EL (cell line): Measurements from ENCODE around the gene HRAS.
"Not testable (repeated sequence)": the region's sequence is repeated elsewhere in the genome, so short reads cannot be mapped to it uniquely, and the experiment has no call there.

Experiments used
- DNase-seq: peaks from one replicate; pipeline ENCODE4 v3.0.0-alpha.2; 2016

The HRAS gene

DNA sequence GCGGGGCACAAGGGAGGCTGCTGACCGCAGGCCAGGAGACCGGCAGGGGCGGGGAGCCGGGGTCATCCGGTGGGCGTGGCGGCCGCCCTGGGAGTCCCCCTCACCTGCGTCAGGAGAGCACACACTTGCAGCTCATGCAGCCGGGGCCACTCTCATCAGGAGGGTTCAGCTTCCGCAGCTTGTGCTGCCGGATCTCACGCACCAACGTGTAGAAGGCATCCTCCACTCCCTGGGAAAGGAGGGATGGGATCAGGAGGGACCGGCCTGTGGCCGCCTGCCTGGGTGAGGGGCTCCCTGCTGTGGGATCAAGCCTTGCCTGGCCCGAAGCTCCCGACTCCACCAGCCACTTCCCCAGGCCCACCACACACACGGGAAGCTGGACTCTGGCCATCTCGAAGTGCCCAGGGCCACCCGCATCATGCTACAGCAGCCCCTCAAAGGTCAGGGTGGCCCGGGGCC lies 2.8 kb downstream of the HRAS start:
- DNase-seq, result no peak

DNA sequence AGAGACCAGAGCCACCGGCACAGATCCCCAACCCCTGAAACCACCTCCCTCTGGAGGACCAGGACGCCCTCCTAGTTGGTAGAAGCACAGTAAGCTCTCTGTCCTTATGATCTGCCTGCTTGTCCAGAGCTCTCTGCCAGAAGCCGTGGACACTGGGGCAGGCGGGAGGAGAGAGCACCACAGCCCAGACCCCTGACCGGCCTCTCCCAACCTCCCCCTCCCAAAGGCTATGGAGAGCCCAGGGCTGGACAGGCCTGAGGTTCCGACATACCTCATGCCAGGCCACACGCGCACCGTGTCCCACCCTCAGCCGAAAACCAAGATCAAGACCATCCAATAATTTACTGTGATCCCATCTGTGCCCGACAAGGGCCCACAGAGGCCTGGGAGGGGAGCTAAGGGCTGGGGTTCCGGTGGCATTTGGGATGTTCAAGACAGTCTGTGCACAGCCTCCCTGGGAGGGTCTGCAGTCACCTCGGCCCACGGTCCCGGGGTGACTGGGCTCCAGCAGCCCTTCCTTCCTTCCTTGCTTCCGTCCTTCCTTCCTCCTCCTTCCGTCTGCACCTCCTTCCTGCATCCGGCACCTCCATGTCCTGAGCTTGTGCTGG lies 3.4 kb downstream of the HRAS start:
- DNase-seq, result no peak

DNA sequence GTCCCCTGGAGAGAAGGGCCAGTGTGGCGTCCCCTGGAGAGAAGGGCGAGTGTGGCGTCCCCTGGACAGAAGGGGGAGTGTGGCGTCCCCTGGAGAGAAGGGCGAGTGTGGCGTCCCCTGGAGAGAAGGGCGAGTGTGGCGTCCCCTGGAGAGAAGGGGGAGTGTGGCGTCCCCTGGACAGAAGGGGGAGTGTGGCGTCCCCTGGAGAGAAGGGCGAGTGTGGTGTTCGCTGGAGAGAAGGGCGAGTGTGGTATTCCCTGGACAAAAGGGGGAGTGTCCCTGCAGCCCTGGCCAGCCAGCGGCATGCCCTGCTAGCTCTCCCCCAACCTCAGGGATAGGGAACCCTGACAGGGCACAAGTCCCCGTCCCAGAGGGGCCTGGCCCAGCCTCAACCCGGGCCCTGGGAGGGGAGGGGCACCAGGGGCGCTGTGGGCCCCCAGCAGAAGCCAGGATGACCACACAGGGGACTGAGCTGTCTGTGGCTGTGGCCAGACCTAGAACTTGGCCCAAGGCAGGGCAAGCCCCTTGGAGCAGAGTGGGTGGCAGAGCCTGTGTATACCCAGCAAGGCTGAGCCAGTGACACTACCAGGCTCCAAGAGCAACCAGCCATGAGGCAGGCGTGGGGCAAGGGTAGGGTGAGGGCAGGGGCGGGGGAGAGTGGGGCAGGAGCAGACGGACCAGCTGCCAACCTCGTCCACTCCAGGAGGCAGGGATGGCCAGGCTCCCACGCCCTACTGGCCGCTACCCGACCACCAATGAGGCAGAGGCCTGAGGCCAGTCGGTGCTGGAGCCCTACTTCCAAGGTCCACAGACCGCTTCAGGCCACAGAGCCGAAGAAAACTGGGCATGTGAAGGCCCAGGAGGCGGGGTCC lies 4.2 kb downstream of the HRAS start:
- no peak for DNase-seq

DNA sequence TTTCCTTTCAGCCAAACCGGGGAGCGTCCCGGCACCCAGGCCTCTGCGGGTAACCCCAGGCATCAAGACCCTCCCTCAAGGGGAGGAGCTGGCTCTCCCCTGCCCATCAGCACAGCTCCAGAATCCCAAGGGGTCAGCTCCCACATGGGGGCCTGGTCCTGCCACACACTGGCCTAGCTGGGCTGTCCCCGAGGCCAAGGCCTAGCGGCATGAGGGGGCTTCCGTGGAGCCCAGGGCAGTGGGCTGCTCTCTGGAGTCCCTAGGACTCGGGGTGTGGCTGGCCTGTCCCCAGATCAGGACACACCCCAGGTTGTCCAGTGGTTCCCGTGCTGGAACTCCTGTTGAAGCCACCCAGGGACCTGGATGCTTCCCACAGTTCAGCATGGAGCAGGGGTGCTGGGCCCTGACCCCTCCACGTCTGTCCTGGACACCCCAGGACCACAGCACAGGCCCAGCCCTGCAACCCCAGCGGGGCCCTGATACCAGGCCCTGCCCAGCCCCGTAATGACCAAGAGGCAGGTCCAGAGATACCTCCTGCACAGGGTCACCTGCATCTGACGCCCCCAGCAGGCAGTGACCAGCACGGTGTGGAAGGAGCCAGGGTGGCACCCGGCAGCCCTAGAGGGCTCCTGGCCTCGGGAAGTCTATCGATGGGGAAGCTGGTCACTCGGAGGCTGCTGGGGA lies 5.5 kb downstream of the HRAS start:
- no peak for DNase-seq

DNA sequence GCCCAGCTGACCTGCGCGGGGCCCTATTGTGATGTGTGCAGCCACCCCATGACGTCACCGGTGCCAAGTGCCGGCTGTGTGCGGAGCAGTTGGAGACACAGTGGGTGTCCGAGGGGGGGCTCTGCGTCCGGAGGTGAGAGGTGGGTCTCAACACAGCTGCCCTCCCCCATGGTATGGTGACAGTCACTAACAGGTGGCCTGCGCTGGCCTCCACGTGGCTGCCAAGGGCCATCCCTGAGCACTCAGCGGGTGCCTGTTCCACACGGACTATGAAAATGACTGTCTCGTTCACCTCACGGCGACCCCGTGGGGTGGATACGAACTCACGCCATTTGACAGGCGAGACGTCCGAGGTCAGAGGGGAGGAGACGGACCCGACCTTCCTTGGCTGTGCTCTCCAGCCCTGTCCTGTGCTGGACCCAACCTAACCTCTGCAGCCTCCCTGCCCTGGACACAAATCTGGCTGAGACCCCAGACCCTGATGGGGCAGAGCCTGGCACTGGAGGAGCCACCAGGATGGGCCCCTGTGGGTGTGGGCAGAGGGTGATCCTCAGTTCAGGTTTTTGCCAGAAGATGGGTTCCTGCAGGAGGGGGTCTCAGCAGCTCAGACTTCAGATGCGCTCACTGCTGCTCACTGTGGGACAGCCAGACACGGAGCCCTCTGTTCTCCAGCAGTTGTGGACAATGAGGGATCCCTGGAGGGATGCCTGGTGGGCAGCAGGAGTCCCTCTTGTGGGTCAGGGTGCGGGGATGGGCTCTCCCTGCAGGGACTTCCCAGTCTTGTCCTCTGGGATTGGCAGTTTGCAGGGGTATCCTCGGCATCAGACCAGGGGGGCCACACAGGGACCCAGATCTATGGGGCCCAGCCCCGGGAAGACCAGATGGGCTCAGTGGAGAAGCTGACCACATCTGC lies 6.3 kb downstream of the HRAS start:
- DNase-seq, result no peak

DNA sequence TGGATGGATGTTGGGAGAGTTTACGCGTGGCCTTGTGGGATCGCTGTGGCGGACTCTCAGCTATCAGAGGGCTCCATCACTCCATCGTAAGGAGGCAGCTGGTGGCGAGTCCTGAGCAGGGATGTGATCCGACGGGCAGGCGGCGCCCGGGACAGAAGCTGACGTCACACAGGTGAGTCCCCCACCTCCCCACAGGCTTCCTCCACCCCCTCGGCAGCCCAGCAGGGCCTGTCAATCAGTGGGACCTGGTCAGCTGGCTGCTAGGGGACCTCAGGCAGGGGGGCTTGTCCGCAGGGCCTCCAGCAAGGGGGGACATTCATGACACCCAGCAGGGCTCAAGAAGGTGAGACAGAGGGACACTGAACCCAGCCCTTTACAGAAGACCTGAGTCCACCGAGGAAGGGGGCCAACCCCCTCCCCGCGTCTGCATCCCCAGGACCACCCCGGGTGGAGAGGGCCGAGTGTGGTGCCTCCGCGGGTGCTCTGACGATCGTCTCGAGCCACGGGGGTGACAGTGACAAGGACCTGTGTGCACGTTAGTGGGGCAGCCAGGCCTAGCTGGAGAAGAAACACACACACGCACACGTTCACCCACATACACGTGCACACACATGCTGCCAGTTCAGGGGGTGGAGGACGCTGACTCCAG lies 7.1 kb downstream of the HRAS start:
- no peak for DNase-seq

DNA sequence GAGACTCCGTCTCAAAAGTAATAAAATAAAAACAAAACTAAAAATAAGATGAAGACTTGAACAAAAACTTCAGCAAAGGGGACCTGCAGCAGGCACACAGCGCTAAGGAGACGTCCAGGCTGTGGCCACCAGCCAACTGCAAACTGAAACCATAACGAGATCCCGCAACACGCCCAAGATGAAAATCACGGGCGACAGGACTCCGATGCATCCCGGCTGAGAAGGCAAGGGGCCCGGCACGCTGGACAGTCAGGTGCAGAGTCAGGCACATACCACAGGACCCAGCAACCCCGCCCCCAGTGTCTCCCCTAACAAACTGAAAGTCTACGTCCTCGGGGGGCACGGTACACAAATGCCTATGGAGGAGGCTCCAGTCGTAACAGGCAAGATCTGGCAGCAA lies 9.2 kb downstream of the HRAS start:
- DNase-seq, result no peak

DNA sequence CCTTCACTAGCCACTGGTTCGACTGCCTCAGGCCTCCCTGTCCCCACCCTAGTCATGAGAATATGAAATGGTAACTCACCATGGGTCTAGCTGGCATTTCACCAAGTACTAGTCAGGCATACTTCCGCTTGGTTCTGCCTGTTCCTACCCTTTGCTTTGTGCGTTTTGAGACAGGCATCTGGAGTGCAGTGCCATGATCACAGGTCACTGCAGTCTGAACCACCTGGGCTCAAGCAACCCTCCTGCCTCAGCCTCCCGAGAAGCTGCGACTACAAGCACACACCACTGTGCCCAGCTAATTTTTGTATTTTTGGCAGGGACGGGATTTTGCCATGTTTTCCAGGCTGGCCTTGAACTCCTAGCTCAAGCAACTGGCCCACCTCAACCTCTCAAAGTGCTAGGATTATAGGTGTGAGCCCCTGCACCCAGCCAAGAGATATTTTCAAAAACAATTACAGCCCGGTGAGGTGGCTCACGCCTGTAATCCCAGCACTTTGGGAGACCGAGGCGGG lies 14.1 kb downstream of the HRAS start:
- DNase-seq, result no peak

DNA sequence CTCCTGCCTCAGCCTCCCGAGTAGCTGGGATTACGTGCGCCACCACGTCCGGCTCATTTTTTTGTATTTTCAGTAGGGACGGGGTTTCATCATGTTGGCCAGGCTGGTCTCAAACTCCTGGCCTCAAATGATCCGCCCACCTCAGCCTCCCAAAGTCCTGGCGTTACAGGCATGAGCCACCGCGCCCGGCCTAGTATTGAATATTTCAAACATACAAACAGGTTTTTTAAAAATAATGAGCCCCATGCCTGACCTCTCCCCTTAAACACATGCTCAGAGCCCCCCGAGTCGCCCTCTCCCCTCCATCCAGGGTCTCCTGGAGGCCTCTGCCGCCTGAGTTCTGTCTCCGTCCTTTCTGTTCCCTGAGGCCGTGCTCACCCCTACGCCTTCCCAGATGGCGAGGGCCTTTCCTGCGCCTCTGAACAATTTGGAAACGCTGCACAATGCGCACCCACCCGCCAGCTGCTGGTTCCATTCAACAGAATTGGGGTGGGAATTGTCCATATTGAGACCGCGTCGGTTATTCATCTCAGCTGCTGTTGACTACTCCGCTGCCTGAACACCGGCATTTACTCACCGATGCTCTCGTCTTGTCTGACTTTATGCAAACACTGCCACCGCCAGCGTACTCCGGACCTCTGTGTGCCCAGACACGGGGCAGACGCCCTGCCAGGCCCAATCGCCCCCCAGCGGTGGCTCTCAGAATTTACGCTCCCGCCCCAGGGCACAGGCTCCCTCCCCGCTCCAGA lies 14.8 kb downstream of the HRAS start:
- DNase-seq, result no peak

DNA sequence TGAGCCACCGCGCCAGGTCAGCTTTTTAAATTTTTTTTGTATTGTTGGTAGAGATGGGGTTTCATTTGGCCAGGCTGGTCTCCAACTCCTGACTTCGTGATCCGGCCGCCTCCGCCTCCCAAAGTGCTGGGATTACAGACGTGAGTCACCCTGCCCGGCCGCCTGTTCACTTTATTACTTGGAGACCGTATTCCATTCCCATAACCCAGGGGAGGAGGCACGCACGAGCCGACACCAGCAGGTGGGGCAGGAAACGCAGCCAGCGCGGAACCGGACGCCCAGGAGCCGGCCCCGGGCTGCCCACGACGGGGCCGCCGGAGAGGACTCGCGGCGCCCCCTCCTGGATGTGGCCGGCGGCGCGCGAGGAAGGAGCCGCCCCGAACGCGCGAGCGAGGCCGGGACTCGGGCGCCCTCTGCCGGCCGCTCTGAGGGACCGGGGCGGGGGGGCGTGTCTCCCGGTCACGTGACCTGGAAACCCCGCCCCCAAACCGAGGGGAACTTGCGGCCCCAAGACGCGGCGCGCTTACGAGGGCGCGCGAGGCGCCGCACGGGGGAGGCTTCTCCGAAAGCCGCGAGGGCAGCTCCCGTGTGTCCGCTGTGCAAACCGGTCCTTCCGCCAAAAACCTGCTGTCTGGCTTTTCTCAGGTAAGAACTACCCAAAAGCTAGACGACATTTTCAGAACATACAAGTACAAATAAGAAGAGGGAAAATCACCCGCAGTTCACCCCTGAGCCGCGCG lies 16.7 kb downstream of the HRAS start:
- DNase-seq, result peak; percentile 98

DNA sequence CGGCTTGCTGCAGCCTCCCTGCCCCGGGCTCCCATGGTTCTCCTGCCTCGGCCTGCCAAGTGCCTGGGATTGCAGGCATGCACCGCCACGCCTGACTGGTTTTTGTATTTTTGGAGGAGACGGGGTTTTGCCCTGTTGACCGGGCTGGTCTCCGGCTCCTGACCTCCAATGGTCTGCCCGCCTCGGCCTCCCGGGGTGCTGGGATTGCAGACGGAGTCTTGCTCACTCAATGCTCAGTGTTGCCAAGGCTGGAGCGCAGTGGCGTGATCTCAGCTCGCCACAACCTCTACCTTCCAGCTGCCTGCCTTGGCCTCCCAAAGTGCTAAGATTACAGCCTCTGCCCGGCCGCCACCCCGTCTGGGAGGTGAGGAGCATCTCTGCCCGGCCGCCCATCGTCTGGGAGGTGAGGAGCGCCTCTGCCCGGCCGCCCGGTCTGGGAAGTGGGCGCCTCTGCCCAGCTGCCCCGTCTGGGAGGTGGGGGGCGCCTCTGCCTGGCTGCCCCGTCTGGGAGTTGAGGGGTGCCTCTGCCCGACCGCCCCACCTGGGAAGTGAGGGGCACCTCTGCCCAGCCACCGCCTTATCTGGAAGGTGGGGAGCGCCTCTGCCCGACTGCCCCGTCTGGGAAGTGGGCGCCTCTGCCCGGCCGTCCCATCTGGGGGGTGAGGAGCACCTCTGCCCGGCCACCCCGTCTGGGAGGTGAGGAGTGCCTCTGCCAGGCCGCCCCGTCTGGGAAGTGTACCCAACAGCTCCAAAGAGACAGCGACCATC lies 18.3 kb downstream of the HRAS start:
- DNase-seq, result not testable (repeated sequence)

DNA sequence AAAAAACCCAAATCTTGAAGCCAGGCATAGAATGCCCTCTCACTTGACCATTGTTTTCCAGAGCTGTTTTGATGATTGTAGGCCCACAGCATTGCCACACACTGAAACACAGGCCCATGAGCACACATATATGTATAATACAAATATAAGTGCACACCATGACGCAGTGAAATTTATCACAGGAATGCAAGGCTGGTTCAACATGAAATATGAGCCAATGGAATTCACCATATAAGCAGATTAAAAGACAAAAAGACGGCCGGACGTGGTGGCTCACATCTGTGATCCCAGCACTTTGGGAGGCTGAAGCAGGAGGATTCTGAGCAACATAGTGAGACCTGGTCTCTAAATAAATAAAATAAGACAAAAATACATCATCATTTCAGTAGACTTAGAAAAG lies 19.0 kb downstream of the HRAS start:
- DNase-seq, result no peak

DNA sequence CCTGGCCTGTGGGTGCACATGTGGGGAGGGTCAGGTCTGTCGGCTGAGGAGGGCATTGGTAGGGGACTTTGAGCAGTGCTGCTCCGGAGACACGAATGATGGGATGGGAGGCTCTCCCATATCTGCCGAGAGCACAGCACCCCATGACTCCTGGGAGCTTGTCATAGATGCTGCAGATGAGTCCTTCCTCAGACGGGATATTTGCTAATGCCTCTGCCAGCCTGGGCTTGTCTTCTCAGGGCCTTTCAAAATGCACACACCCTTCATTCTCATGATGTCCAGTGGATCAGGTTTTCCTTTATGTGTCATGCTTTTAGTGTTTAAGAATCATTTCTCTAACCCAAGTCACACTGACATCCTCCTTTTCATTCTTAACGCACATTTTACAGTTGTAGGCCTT lies 20.2 kb downstream of the HRAS start:
- DNase-seq, result no peak

DNA sequence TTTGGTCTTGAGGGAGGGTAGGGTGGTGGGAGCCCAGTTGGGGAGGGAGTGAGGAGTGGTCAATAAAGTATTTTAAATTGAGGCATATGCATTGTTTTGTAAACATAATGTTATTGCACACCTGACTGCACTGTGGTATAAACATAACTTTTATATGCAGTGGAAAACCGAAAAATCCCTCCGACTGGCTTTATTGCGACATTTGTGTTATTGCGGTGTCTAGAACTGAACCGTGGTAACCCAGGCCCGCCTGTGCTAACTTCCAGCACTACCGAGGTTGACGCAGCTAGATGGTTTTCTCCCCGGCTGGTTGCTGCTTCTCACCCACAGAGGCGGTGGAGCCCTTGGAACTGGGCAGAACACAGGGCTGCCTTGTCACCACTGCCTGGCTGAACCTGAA lies 20.8 kb downstream of the HRAS start:
- DNase-seq, result no peak

DNA sequence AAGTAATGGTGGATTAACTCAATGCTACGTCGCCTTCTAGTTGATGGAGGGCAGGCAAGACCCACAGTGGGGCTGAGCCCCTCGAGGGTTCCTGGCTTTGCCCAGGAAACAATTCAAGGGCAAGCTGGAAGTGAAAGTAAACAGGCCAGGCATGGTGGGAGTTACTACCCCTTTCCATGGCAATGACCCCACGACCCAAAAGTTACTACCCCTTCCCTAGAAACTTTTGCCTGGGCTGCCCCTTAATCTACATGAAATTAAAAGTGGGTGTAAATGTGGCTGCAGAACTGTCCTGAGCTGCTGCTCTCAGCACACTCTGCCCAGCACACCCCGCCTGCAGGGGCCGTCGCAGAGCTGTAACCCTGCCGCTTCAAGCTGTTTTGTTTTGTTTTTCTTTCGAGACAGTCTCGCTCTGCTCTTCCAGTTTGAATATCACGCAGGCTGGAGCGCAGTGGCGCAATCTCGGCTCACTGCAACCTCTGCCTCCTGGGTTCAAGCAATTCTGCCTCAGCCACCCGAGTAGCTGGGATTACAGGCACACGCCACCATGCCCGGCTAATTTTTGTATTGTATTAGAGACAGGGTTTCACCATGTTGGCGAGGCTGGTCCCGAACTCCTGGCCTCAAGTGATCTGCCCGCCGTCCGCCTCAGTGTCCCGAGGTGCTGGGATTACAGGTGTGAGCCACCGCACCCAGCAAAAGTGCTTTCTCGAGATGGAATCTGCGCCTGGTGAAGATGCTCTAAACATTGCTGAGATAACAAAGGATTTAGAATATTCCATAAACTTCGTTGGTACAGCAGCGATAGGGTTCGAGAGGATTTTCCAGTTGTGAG lies 22.4 kb downstream of the HRAS start:
- DNase-seq, result no peak

DNA sequence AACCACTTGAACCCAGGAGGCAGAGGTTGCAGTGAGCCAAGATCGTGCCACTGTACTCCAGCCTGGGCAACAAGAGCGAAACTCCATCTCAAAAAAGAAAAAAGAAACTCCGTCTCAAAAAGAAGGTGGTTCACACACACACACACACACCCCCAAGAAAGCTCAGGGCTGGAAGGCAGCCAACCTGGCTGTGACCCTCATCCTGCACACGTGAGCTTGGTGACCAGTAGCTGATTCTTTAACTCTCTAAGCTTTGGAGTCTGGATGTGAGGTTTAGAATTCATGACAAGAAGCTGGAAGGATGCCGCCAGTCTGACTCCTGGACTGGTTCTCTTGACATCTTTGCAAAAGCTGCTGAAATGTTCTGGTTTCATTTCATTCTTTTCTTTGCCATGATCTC lies 26.4 kb downstream of the HRAS start:
- no peak for DNase-seq

DNA sequence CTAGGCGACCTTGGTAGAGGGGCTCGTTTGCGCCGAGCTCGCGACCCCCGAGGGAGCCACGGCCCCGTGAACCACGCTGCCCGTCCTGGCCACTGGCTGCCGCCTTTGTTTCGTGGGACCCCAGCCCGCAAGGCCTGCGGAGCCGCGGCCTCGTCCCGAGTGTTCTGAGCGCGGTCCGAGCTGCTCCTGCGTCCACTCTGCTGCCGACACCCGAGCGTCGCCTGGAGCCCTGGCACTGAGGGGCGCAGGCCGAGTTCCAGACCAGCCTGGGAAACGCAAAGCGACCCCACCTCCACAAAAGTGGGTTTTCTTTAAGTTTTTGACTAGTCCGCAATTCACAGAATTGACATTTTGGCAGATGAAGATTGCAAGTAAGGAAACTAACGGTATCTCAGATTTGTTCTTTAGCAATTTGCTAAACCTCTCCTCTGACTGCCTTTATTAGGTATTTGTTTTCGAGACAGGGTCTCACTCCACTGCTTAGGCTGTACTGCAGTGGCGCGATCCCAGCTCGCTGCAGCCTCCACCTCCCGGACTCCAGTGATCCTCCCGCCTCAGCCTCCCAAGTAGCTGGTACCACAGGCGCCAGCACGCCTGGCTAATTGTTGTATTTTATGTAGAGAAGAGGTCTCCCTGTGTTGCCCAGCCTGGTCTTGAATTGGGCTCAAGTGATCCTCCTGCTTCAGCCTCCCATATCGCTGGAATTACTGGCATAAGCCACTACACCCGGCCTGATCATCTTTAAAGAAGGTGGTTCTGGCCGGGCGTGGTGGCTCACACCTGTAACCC lies 27.5 kb downstream of the HRAS start:
- DNase-seq, result no peak
